ENCODE measurements around the gene OTOL1. TPM values are rescaled to one million over a fixed set of nuclear protein-coding genes. Genes with fewer than 3 reads are reported as not detected.
"Not testable (repeated sequence)": the region's sequence is repeated elsewhere in the genome, so short reads cannot be mapped to it uniquely, and the experiment has no call there.

Gene OTOL1
- total and polyA plus RNA-seq, 2 experiments from 2014 or later: not detected

DNA sequence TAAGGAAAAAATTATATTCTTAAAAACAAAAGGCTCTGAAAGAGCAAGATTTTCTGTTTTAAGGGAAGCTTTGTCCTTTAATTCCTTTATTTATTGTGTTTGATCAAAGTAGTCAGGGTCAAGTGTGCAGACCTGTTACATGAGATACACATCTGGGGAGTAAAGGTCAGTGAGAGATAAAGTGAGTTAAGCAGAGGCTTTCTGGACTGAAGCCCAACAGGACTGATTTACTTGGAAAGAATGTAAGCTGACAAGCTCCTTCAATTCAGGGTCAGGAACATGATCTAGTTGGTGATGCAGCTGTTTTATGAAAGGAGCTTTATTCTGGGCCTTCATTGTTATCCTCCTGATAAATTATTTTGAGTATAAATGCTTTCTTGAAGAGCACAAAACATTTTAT lies 20.7 kb upstream of the OTOL1 start:
- H3K9ac ChIP-seq: no peak overlapping the region
- no peak for TF ChIP-seq EZH2 (IDR thresholded peaks at IDR 0.05; ENCODE audit: insufficient read depth, poor library complexity, severe bottlenecking)
- TF ChIP-seq EZH2phosphoT487 (IDR thresholded peaks at IDR 0.05; ENCODE audit: insufficient read depth, low read depth): no peak
- H3K9me2 ChIP-seq (ENCODE audit: insufficient read depth): no peaks in the 10 kb centered on the region
- no peaks in the 10 kb centered on the region for H3K9me3 ChIP-seq (ENCODE audit: low read depth)
- H3K4me3 ChIP-seq: no peak overlapping the region
- no peaks in the 10 kb centered on the region for H3K79me2 ChIP-seq (ENCODE audit: insufficient read depth)
- H3F3A ChIP-seq (ENCODE audit: insufficient read depth): no peaks in the 10 kb centered on the region
- H2AFZ ChIP-seq: no peak overlapping the region
- H3K4me1 ChIP-seq (ENCODE audit: insufficient read depth): no peaks in the 10 kb centered on the region
- no peaks in the 10 kb centered on the region for H3K36me3 ChIP-seq (ENCODE audit: low read depth)
- H3K4me2 ChIP-seq (ENCODE audit: unreplicated experiment): no peak overlapping the region
- in situ Hi-C loops (cut with MboI): no loop called here
- no peak overlapping the region for H3K27ac ChIP-seq
- no peaks in the 10 kb centered on the region for H3K27me3 ChIP-seq (replicated peaks; ENCODE audit: insufficient read depth)
- peak; percentile 16 for DNase-seq
- H4K20me1 ChIP-seq (ENCODE audit: insufficient read depth): no peaks in the 10 kb centered on the region

- no peaks in the 10 kb centered on the region for H3K9me3 ChIP-seq (ENCODE audit: low read depth)
- no peaks in the 10 kb centered on the region for H3K4me1 ChIP-seq (ENCODE audit: insufficient read depth)
- H3K4me3 ChIP-seq: no peak overlapping the region
- no peaks in the 10 kb centered on the region for H4K20me1 ChIP-seq (ENCODE audit: insufficient read depth)
- no peak overlapping the region for H3K9ac ChIP-seq
- H3K4me2 ChIP-seq (ENCODE audit: unreplicated experiment): no peak overlapping the region
- no peaks in the 10 kb centered on the region for H3K36me3 ChIP-seq (ENCODE audit: low read depth)
- no peaks in the 10 kb centered on the region for H3K27me3 ChIP-seq (replicated peaks; ENCODE audit: insufficient read depth)
- H3K9me2 ChIP-seq (ENCODE audit: insufficient read depth): no peaks in the 10 kb centered on the region
- in situ Hi-C loops (cut with MboI): no loop called here
- DNase-seq: no peak
- H2AFZ ChIP-seq: no peak overlapping the region
- H3K27ac ChIP-seq: no peak overlapping the region
- no peaks in the 10 kb centered on the region for H3F3A ChIP-seq (ENCODE audit: insufficient read depth)
- no peaks in the 10 kb centered on the region for H3K79me2 ChIP-seq (ENCODE audit: insufficient read depth)
- 26 to 43% methylated on average over 1 of the region's 1 CpG for WGBS, 2 experiments (ENCODE audit: low coverage in 1 of 2, low lambda C conversion rate in 2 of 2, missing lambda C conversion rate in 2 of 2)
- TF ChIP-seq EZH2 (IDR thresholded peaks at IDR 0.05; ENCODE audit: insufficient read depth, poor library complexity, severe bottlenecking) (no peak), EZH2phosphoT487 (IDR thresholded peaks at IDR 0.05; ENCODE audit: insufficient read depth, low read depth) (no peak)
Measured at GRCh38 chr3:161484226-161484625, 12.4 kb upstream of the OTOL1 start.

DNA sequence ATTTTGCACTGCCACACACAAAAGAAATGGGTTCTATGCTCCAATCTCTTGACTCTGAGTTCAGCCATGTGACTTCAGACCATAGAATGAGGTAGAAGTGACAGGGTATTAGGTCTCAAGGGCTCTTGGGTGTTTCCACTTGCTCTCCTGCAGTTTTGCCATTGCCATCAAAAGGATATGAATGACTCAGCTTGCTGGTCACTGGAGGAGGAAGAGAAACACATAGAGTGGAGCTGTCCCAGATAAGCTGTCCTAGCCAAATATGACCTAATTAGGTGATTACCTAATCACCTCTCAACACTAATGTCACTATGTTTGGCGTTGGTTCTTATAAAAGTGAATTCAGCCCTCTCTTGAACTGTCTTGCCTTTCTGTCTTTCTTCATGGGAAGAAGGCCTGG lies 8.3 kb upstream of the OTOL1 start:
- H2AFZ ChIP-seq; DNase-seq; H3K27me3 ChIP-seq (replicated peaks; ENCODE audit: insufficient read depth); H3K79me2 ChIP-seq (ENCODE audit: insufficient read depth); H3K36me3 ChIP-seq (ENCODE audit: low read depth); H3K9me2 ChIP-seq (ENCODE audit: insufficient read depth); H4K20me1 ChIP-seq (ENCODE audit: insufficient read depth); H3K9me3 ChIP-seq (ENCODE audit: low read depth); H3K4me2 ChIP-seq (ENCODE audit: unreplicated experiment); in situ Hi-C loops (cut with MboI); H3K4me3 ChIP-seq; H3K4me1 ChIP-seq (ENCODE audit: insufficient read depth); H3K27ac ChIP-seq; H3F3A ChIP-seq (ENCODE audit: insufficient read depth); H3K9ac ChIP-seq: not testable (repeated sequence)
- 0% methylated on average over 1 of the region's 1 CpG for WGBS, 2 experiments (ENCODE audit: low coverage in 1 of 2, low lambda C conversion rate in 2 of 2, missing lambda C conversion rate in 2 of 2)

- in situ Hi-C loops (cut with MboI): no loop called here
- H3K9me3 ChIP-seq (ENCODE audit: low read depth): no peaks in the 10 kb centered on the region
- no peaks in the 10 kb centered on the region for H3K9me2 ChIP-seq (ENCODE audit: insufficient read depth)
- no peaks in the 10 kb centered on the region for H3F3A ChIP-seq (ENCODE audit: insufficient read depth)
- H3K79me2 ChIP-seq (ENCODE audit: insufficient read depth): no peaks in the 10 kb centered on the region
- H3K4me3 ChIP-seq: no peak overlapping the region
- no peaks in the 10 kb centered on the region for H3K27me3 ChIP-seq (replicated peaks; ENCODE audit: insufficient read depth)
- H3K36me3 ChIP-seq (ENCODE audit: low read depth): no peaks in the 10 kb centered on the region
- H3K9ac ChIP-seq: no peak overlapping the region
- no peak overlapping the region for H2AFZ ChIP-seq
- H3K4me1 ChIP-seq (ENCODE audit: insufficient read depth): no peaks in the 10 kb centered on the region
- no peak for DNase-seq
- no peak for TF ChIP-seq EZH2phosphoT487 (IDR thresholded peaks at IDR 0.05; ENCODE audit: insufficient read depth, low read depth)
- TF ChIP-seq EZH2 (IDR thresholded peaks at IDR 0.05; ENCODE audit: insufficient read depth, poor library complexity, severe bottlenecking): no peak
- no peak overlapping the region for H3K27ac ChIP-seq
- no peak overlapping the region for H3K4me2 ChIP-seq (ENCODE audit: unreplicated experiment)
- no peaks in the 10 kb centered on the region for H4K20me1 ChIP-seq (ENCODE audit: insufficient read depth)
Measured at GRCh38 chr3:161489395-161489794, 7.2 kb upstream of the OTOL1 start.

DNA sequence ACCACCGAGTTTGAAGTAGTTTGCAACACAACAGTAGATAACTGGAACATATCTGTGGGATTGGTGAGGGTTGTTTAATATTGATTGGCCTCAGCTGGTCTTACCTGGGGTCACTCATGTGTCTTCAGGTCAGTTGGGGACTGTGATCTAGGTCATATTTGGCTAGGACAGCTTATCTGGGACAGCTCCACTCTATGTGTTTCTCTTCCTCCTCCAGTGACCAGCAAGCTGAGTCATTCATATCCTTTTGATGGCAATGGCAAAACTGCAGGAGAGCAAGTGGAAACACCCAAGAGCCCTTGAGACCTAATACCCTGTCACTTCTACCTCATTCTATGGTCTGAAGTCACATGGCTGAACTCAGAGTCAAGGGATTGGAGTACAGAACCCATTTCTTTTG lies 5.8 kb upstream of the OTOL1 start:
- H3K9ac ChIP-seq; H2AFZ ChIP-seq; H4K20me1 ChIP-seq (ENCODE audit: insufficient read depth); H3K36me3 ChIP-seq (ENCODE audit: low read depth); H3K27me3 ChIP-seq (replicated peaks; ENCODE audit: insufficient read depth); H3K9me2 ChIP-seq (ENCODE audit: insufficient read depth); H3F3A ChIP-seq (ENCODE audit: insufficient read depth); in situ Hi-C loops (cut with MboI); H3K4me3 ChIP-seq; H3K27ac ChIP-seq; H3K4me1 ChIP-seq (ENCODE audit: insufficient read depth); H3K79me2 ChIP-seq (ENCODE audit: insufficient read depth); DNase-seq; H3K4me2 ChIP-seq (ENCODE audit: unreplicated experiment); H3K9me3 ChIP-seq (ENCODE audit: low read depth): not testable (repeated sequence)
- WGBS, 2 experiments (ENCODE audit: low coverage in 1 of 2, low lambda C conversion rate in 2 of 2, missing lambda C conversion rate in 2 of 2): 31 to 36% methylated on average over 1 of the region's 1 CpG

Measured in GM23248 (cell line).